ENCODE results near the gene LRMDA.

DNA sequence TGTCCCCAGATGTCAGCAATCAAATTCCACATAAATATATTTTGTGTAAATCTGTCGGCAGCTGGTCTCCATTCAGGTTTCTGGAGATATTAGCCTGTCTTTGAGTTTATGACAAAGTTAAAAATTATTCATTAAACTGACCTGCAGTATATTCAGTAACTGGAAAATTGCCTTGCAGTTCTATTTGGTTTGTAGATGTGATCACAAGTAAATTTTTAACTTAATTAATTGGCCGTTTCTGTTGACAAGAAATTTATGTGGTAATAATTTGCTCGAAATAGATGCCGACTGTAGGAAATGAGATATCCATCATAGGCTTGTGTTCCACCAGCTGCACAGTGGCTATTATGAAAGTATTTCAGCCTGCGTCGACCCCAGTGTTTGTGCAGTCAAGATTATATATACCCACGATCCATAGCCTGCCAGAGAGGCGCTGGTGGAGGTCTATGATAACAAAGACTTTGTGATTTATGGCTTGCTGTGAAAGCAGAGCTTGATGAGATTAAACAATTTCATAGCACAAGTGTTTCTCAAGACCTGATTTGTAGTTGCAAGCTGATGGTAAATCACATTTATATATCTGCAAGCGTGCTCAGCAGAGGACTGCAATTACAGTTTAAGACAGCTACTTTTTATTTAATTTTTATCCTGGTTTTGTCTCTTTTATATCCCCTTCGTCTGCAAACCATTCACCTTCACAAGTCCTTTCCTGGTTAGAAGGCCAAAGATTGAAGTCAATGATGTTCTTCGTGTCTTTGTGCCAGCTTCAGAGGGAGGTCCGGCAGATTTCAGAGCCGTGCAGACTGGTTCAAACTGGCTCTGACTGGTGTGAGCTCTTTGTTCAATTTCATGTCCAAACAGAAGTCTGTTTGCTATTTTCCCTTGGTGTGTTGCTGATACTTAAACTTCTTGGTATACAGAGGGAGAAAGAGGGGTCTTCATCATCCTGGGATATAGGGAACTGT lies 850.9 kb downstream of the LRMDA start:
- peak in 2 of 4 donors; percentile 12 to 30 for TF ChIP-seq EP300 (IDR thresholded peaks at IDR 0.05)
- TF ChIP-seq, protein P1, sequence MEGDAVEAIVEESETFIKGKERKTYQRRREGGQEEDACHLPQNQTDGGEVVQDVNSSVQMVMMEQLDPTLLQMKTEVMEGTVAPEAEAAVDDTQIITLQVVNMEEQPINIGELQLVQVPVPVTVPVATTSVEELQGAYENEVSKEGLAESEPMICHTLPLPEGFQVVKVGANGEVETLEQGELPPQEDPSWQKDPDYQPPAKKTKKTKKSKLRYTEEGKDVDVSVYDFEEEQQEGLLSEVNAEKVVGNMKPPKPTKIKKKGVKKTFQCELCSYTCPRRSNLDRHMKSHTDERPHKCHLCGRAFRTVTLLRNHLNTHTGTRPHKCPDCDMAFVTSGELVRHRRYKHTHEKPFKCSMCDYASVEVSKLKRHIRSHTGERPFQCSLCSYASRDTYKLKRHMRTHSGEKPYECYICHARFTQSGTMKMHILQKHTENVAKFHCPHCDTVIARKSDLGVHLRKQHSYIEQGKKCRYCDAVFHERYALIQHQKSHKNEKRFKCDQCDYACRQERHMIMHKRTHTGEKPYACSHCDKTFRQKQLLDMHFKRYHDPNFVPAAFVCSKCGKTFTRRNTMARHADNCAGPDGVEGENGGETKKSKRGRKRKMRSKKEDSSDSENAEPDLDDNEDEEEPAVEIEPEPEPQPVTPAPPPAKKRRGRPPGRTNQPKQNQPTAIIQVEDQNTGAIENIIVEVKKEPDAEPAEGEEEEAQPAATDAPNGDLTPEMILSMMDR (IDR thresholded peaks at IDR 0.05), result no peak

Data from sigmoid colon (tissue), 4 donors.